ENCODE data around the gene ATP1A3.

GRCh38 chr19:42003506-42004294 lies 9.7 kb upstream of the ATP1A3 start:
- TF ChIP-seq POLR2A (IDR thresholded peaks at IDR 0.05) = no peak
- no peak for TF ChIP-seq CTCF (IDR thresholded peaks at IDR 0.05)
